Measurements from ENCODE around the gene CD47.

CD47 gene

DNA sequence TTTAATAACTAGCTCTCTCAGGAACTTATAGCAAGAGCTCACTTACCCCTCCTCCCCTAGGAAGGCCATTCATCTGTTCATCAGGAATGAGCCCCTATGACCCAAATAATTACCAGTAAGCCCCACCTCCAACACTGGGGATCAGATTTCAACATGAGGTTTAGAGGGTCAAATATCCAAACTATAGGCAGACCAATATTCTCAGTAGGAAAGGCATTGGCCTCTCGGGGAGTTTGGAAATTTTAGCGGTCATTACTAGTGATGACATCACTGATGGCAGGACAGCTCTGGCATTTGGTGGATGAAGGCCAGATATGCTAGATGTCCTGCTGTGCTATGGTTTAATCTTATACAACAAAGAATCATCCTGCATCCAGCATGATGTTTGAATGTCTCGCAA is 15.2 kb upstream of the CD47 start:
- Histone ChIP-seq H3K27ac (replicated peaks) (no peak overlapping the region), H3K27me3 (ENCODE audit: insufficient read depth, poor library complexity, severe bottlenecking) (no peaks in the 10 kb centered on the region), H3K4me3 (replicated peaks; ENCODE audit: insufficient read depth, low read length) (no peak overlapping the region)
- no peak for DNase-seq (ENCODE audit: low read depth in 1 of 2, low spot score in 1 of 2)
- TF ChIP-seq POLR2AphosphoS5 (IDR thresholded peaks at IDR 0.05; ENCODE audit: low read depth) (no peak), SPI1 (IDR thresholded peaks at IDR 0.05; ENCODE audit: borderline replicate concordance, low read depth) (no peak), GABPA (IDR thresholded peaks at IDR 0.05; ENCODE audit: low read depth) (no peak)
- TF ChIP-seq, protein P1, sequence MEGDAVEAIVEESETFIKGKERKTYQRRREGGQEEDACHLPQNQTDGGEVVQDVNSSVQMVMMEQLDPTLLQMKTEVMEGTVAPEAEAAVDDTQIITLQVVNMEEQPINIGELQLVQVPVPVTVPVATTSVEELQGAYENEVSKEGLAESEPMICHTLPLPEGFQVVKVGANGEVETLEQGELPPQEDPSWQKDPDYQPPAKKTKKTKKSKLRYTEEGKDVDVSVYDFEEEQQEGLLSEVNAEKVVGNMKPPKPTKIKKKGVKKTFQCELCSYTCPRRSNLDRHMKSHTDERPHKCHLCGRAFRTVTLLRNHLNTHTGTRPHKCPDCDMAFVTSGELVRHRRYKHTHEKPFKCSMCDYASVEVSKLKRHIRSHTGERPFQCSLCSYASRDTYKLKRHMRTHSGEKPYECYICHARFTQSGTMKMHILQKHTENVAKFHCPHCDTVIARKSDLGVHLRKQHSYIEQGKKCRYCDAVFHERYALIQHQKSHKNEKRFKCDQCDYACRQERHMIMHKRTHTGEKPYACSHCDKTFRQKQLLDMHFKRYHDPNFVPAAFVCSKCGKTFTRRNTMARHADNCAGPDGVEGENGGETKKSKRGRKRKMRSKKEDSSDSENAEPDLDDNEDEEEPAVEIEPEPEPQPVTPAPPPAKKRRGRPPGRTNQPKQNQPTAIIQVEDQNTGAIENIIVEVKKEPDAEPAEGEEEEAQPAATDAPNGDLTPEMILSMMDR (IDR thresholded peaks at IDR 0.05; ENCODE audit: insufficient read depth, low read length), result no peak

DNA sequence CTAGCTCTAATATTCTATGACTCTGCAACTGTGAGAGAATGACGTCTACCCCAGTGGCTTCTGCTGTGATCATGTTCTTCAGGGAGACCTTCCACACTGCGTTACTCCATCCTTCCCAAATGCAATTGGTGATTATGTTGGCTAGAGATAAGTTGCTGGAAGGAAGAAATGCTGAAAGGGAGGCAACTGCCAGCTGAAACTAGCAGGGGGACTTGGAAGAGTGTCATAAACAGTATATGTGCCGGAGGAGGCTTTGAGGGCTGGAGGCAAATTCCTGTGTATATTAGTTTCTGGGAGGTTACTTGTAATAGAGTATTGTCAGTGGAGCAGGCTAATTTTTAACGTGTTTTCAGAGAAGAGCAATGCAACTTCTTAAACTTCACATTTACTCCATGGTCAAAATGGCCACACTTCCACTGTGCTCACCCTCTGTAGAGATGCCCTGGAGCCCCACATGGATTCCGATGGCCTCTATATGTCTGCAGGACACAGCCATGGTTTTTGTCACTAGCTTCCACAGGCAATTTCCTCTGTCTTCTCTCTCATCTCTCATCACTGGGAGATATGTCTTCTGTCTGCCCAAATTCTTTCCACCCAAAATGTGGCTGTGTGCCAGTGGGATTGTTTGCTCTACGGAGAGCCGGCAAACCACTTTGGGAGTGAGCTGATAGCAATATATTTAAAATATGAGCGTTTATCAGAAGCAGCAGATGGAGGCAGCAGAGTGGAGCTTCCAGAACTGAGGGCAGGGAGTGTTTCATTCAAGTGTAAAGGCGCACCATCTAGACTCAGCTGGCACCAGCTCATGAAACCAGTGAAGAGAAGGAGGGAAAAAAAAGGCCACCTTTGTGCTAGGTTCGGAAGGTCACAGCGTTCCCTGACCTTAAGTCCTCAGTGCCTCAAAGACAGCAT is 13.3 kb upstream of the CD47 start:
- TF ChIP-seq, protein P2, sequence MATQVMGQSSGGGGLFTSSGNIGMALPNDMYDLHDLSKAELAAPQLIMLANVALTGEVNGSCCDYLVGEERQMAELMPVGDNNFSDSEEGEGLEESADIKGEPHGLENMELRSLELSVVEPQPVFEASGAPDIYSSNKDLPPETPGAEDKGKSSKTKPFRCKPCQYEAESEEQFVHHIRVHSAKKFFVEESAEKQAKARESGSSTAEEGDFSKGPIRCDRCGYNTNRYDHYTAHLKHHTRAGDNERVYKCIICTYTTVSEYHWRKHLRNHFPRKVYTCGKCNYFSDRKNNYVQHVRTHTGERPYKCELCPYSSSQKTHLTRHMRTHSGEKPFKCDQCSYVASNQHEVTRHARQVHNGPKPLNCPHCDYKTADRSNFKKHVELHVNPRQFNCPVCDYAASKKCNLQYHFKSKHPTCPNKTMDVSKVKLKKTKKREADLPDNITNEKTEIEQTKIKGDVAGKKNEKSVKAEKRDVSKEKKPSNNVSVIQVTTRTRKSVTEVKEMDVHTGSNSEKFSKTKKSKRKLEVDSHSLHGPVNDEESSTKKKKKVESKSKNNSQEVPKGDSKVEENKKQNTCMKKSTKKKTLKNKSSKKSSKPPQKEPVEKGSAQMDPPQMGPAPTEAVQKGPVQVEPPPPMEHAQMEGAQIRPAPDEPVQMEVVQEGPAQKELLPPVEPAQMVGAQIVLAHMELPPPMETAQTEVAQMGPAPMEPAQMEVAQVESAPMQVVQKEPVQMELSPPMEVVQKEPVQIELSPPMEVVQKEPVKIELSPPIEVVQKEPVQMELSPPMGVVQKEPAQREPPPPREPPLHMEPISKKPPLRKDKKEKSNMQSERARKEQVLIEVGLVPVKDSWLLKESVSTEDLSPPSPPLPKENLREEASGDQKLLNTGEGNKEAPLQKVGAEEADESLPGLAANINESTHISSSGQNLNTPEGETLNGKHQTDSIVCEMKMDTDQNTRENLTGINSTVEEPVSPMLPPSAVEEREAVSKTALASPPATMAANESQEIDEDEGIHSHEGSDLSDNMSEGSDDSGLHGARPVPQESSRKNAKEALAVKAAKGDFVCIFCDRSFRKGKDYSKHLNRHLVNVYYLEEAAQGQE (IDR thresholded peaks at IDR 0.05; ENCODE audit: insufficient replicate concordance, low read depth), result no peak
- no peak for TF ChIP-seq GABPA (IDR thresholded peaks at IDR 0.05; ENCODE audit: low read depth)
- TF ChIP-seq SPI1 (IDR thresholded peaks at IDR 0.05; ENCODE audit: borderline replicate concordance, low read depth), result no peak
- Histone ChIP-seq H3K27me3 (ENCODE audit: insufficient read depth, poor library complexity, severe bottlenecking) (no peaks in the 10 kb centered on the region), H3K27ac (replicated peaks) (peak overlapping the region; percentile 95), H3K4me3 (replicated peaks; ENCODE audit: insufficient read depth, low read length) (no peak overlapping the region)
- no peak for DNase-seq (ENCODE audit: low read depth in 1 of 2, low spot score in 1 of 2)

DNA sequence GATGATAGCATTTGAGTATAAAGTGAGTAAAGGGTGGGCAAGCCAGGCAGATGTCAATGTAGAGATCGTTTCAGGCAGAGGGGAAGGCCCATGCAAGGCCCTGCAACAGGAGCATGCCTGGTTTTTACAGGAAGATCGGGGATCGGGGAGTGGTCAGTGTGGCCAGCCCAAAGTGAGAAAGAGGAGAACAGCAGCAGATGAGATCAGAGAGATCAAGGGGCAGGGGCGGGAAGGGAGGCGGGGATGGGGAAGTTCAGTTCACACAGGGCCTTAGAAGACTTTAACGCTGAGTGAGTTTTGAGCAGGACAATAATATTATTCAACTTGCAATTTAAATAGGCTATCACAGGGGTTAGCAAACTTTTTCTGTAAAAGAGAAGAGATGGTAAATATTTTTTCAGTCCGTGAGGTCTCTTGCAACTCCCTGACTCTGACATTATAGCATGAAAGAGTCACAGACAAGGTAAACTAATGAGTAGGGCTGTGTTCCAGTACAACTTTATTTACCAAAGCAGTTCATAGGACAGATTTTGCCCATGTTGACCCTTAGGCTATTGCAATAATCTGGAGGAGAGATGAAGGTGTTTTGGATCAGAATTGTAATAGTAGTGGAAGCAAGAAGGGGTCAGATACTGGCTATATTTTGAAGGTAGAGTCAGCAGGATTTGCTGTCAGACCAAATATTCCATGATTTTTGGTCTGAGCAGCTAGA is 12.4 kb upstream of the CD47 start:
- Histone ChIP-seq H3K27ac (replicated peaks) (peak overlapping the region; percentile 95), H3K27me3 (ENCODE audit: insufficient read depth, poor library complexity, severe bottlenecking) (no peaks in the 10 kb centered on the region), H3K4me3 (replicated peaks; ENCODE audit: insufficient read depth, low read length) (no peak overlapping the region)
- DNase-seq (ENCODE audit: low read depth in 1 of 2, low spot score in 1 of 2), result peak in 1 of 2 experiments; percentile 78
- TF ChIP-seq SPI1 (IDR thresholded peaks at IDR 0.05; ENCODE audit: borderline replicate concordance, low read depth) (no peak), POLR2AphosphoS5 (IDR thresholded peaks at IDR 0.05; ENCODE audit: low read depth) (no peak), GABPA (IDR thresholded peaks at IDR 0.05; ENCODE audit: low read depth) (no peak)
- TF ChIP-seq, protein P2 (IDR thresholded peaks at IDR 0.05; ENCODE audit: insufficient replicate concordance, low read depth), result no peak
- TF ChIP-seq, protein P1 (IDR thresholded peaks at IDR 0.05; ENCODE audit: insufficient read depth, low read length), result no peak

DNA sequence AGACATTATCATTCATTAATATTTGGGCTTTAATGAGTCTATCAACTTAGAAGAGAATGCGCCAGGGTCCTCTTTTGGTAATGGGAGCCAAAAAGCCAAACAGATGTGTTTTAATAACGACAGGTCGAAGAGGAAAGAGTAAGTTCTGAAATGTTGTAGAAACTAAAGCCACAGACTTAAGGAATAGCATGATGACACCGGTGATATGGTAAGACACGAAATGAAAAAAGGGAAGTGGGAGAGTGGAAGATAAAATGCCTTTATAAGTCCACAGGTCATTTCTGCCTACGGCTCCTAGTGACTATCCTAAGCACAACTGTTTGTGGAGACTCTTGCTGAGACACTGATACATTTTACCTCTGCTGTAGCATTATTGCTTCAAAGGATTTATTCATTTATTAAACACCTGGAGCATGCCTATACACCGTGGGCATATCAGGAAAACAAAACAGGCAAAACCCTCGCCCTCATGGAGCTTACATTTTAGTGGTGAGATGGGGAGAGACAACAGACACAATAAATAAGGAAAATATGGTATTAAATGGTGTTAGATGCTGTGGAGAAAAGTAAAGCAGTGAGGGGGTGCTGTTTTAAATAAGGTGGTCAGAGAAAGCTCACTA is 11.7 kb upstream of the CD47 start:
- TF ChIP-seq, protein P1 (IDR thresholded peaks at IDR 0.05; ENCODE audit: insufficient read depth, low read length), result no peak
- peak; percentile 62 for TF ChIP-seq POLR2AphosphoS5 (IDR thresholded peaks at IDR 0.05; ENCODE audit: low read depth)
- TF ChIP-seq GABPA (IDR thresholded peaks at IDR 0.05; ENCODE audit: low read depth), result peak; percentile 17; the same call in 1 of the 2 replicates
- TF ChIP-seq SPI1 (IDR thresholded peaks at IDR 0.05; ENCODE audit: borderline replicate concordance, low read depth), result peak; percentile 100
- H3K27me3 ChIP-seq (ENCODE audit: insufficient read depth, poor library complexity, severe bottlenecking), result no peaks in the 10 kb centered on the region
- H3K4me3 ChIP-seq (replicated peaks; ENCODE audit: insufficient read depth, low read length), result no peak overlapping the region
- peak overlapping the region; percentile 95 for H3K27ac ChIP-seq (replicated peaks)
- DNase-seq (ENCODE audit: low read depth in 1 of 2, low spot score in 1 of 2), result peak in 1 of 2 experiments; percentile 77

All from HL-60 (cell line).